NOMO-1 treated with DMSO at 0.1 percent for 48 hours (cell line): ENCODE measurements around the gene ATXN1.
A peak's percentile ranks its signal among the peaks of the same experiment; 100 is the strongest.

Source experiments
- DNase-seq: peaks from one replicate; lab custom pipeline; 2025; ENCODE audit not compliant: unreplicated experiment; lab: John Stamatoyannopoulos, UW

The ATXN1 gene

DNA sequence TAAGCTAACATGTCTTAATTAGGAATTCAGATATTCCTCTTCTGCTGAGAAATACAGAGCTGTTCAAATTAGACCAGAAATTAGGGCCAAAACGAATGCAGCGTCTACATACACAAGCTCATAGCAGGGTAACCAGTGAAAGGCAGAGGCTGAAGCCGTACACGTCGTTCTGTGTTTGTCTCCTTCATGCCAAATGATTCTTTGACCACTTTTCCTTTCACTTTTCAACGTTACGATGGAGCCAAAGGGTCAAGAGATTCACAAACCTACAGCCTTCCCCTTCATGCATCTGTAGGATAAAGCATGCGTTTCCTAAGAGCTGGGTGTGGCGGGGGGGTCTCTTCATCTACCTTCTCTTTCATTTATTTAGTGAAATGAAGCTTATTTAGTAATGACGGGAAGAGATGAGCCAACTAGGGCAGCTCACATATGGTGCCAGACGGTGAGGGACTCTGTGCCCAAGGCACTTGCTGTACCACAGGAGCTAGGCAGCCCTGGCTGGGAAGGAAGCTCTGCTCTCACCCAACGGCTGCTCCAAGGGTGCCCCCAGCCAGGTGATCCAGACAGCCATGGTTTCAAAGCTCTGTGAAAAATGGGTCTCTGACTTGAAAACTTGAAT, 178.0 kb downstream of the ATXN1 start:
- no peak for DNase-seq

DNA sequence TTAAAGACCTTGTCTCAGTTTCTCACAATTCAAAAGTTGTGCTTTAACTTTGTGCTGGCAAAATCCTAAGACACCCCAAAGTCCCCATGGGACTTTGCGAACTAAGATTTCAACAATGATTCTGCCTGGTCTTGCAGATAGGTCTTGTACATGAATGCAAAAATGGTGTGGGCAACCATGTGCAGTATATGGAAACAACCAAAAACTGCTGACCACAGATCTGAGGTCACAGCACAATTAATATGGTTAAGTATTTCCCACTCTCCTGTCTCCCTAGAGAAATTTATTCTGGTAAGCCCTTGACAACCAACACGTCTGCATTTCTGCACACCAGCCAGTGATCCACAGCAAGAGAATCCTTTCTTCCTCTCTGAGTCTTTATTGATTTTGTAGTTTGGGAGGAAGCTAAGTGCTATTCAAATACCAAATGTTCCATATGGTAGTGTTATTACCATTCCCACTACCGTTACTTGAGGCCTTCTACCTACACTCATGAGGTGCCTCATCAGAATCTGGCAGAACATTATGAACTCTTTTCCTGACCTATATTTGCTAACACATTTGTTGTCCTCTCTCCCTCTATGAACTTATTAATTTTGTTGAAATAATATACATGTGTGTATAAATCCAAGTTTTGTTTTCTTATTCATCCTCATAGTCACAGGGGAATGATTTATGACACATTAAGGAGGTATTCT, 178.7 kb downstream of the ATXN1 start:
- no peak for DNase-seq

DNA sequence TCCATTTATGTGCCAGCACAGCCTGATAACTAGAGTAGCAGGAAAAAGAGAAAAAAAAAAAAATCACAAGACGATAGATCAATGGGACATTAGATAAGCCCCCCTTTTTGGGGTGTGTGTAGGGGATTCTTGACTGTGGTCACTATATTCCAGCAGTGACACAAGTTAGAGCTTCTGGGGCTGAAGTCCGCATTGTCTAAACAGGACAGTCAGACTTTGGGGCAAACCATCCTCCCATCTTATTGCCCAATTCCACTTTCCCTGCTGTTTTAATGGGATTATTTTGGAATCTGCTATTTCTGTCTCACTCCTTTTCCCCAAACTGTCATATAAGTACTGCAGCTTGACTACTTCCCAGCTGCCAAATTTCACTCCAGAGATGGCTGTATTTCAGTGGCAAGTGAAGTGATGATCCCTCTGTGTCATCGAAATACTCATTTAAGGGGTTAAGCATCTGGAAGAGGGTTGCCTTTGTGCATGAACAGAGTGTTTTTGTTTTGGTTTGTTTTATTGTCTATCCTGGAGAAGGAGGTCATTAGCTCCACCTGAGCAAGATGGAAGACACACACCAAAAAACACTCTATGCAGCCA, 182.5 kb downstream of the ATXN1 start:
- DNase-seq, result no peak

DNA sequence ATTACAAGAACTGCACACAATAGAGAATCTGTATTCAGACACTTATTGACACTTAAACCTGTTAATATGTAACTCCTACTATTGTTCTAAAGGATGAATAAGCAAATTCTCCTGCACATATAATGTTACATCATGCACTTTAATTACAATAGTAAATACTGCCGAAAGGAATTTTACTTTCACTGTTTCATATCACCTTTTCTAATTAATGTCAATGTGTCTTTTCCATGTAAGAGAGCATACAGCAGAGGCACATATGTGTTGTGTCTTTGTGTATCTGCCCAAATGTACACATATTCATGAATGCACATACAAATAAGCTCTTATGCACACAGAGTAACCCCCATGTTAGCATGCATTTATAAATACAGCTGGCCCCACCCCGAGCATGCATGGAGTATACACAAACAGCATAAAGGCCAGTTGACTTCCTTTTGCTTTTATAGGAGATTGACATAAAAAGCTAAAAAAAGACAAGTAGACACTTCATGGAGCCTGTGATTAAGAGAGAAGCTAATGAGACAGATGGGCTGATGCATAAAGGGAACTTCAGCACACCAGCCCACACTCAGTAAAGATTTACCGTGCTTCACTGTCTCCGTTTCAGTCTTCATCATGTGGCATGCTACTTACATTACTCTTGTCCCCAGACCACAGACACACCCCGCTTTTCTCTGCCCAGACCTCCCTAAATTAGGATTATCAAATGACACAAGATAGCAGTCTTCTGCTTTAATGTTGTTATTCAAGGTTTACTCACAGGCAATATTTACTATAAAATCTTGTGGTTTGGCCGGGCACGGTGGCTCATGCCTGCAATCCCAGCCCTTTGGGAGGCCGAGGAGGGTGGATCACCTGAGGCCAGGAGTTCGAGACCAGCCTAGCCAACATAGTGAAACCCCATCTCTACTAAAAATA, 184.6 kb downstream of the ATXN1 start:
- peak; percentile 59 for DNase-seq

DNA sequence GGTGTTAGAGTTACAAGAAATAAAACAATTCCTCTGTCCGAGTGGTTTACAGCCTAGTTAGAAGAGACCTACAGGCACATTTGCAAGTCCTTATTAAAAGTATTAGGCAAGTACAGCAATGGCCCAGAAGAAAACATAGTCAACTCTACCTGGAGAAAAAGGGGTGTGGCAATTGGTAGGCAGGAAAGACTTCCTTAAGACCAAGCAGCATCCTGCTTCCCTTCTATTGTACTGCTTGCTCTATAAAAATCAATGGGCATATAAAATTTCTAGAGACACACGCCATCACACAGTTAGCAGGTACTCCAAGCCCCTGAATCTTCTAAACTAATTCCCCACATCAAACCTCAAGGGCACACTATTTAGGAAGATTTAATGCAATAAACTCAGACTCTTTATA, 185.6 kb downstream of the ATXN1 start:
- no peak for DNase-seq

DNA sequence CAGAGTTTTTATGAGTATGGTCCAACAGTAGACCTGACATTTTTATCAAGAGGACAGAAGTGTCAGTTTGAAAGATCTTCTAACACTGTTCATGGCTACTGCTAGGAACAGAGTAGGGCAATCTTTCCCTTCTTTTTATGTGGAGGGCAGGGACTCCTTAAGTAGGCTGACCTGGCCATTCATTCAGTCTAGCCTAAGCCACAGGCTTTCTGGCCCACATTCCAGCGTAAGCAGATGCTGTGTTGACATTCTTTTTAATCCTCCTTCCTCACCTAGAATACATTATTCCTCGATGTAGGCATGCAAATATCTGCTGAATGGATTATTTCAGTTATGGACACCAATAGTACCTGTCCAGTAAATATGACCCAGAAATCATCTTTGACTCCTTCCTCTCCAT, 188.3 kb downstream of the ATXN1 start:
- no peak for DNase-seq

DNA sequence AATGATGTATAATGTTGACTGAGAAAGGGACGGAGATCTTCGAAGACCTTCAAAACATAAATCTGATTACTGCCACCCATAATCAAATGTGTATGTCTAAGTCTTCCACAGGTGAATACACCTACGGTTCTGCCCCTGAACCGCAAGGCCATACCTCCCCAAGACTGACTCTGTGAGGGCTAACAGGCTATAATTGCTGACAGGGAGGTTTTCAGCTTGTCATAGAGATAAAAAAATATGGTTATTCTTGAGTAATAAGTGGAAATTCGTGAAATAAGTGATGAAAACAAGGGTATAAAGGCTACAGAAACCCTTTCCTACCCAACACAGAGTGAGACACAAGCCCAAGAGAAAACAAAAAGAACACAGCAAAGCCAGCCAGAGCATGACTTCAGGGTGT, 188.9 kb downstream of the ATXN1 start:
- DNase-seq, result no peak

DNA sequence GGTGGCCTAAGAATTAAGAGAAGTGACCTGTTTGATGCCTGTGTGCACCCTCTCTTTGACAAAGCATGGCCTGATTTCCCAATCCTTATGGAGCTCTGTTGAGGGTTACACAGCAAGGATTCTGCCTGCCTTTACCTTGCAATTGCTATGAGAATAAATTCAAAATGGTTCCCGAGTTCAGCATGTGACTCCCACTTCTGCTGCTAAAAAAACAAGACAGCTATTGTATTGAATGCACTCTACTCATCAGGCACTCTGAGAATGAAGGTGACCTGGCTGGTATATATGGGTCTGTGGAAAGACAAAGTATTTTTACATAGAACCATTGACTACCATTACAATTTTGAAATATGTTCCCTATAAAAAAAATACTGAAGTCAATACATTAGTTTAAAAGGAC, 190.3 kb downstream of the ATXN1 start:
- no peak for DNase-seq

DNA sequence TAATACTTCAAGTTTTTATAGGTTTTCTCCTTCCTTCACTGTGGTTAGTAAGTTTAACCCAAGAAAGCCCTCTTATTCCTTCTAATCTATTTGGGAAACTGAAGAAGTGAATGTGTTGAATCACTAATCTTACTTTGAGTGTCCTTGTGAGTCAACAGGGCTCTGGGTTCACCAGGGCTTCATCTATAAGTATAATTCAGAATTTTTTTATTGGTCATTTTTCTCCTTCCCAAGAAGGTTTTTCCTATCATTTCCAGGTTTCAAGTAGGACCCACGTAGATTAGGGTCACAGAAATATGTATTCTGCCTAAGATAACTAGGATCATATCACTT, 191.1 kb downstream of the ATXN1 start:
- no peak for DNase-seq

DNA sequence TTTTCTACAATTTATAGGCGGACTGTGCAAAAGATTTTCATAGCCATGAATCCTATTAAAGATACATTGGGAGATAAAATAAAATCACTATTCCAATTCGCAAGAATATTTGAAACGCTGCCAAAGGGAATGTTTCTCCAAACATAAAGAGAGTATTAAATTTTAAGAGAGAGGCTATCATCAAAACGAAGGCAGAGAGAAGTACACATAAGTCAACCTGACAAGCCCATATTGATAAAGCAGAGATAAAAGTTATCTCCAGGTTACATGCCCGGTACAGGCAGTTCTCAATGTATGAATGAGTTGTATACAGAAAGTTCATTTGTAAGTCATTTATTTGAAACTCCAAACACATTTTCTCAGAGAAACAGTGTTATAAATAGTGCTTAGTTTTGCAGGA, 193.1 kb downstream of the ATXN1 start:
- DNase-seq, result no peak

DNA sequence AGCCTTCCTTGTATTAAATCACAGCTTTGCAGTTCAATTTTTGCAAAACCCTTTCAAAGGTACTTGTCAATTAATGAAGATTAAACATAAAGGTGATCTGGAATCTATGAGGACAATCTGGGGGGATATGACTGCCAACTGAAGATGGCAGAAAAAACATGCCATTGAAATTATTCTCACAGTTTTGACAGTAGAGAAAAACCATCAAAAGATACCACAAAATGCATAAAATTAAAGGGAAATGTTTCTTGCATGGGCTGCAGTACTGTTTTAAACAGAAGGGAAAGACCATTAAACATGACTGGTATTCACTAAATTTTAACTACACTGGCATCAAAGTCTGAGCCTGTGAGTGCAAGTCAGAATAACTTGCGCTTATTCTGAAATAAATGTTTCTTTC, 194.2 kb downstream of the ATXN1 start:
- DNase-seq, result no peak

DNA sequence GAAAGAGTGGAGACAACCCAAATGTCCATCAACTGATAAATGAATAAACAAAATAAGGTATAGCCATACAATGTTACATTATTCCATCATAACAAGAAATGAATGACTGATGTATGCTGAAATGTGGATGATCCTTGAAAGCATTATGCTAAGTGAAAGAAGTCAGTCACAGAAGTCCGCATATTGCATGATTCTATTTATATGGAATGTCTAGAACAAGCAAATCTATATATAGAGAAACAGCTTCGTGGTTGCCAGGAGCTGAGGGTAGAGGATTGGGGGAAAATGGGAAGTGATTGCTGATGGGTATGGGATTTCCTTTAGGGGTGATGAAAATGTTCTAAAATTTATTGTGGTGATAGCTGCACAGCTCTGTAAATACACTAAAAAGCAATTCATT, 196.8 kb downstream of the ATXN1 start:
- DNase-seq, result no peak

DNA sequence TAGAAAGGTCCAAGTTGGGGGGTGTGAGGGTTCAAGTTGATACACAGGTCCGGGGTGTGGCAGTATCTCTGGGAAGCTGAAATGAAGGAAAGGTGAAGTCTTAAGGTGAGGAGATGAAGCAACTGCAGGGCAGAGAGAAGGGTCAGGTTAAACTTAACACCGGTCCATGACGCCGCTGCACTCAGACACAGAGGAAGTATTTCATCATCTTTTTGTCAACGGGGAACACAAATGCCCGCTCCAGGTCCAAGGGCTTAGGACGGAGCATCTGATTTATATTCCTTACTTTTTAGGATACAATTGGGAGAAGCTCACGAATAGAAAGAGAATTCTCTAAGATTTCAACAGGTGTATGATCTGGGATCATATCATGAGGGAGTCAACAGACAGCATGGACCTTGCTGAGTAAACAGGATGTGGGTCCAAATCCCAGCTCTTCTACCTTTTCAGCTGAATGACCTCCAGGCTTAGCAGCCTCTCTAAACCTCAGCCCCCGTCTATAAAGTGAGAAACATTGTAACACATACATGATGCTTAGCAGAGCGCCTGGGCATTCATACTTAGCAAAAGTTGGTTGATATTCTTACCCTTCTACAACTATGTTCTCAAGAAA, 197.5 kb downstream of the ATXN1 start:
- no peak for DNase-seq

DNA sequence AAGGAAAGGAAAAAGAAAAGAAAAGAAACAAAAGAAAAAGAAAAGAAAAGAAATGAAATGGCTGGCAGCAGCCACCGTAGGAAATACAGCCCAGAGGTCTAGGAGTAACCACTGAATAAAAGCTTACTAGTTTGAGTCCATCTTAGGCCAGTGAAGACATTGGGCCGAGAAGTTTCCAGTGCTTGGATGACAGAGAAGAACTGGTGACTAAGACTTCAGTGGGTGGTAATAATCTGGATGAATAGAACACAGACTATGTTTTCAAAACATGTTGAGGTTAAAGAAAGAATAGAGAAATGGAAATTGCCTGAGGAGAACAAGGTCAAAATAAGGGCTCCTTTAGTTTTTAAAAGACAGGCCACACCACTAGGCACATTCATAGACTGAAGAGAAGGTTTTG, 198.8 kb downstream of the ATXN1 start:
- DNase-seq, result no peak

DNA sequence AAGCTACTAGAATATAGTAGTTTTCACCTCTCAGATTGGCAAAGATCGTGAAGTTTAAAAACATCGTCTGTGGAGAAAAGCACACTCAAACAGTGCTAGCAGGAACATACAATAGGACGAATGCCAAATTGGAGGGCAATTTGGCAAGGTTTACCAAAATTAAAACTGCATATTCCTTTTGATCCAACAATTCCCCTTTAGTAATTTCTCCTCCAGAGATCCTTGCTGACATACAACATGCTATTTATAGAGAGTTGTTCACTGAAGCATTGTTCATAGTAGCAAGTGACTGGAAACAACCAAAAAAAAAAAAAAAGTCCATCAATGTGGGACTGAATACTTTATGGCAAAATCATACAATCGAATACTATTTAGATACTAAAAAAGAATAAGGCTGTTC, 202.2 kb downstream of the ATXN1 start:
- no peak for DNase-seq

DNA sequence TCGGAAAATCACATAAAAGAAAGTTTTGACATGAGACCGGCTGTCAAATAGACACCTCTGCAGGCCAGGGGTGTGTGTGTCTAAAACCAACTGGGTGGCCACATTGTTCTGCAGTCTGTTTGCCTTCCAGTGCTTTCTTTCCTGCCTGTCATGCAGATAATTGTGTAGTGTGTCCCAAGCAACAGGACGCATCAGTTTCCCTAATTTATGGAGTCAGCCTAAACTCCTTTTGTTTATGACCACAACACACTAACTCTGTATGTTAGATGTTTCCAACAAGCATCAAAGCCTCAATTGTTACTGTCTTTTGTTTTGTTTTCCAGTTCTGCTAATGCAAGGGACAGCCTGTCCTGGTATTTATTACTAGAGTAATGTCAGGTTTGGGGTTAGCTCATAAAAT, 205.7 kb downstream of the ATXN1 start:
- no peak for DNase-seq

DNA sequence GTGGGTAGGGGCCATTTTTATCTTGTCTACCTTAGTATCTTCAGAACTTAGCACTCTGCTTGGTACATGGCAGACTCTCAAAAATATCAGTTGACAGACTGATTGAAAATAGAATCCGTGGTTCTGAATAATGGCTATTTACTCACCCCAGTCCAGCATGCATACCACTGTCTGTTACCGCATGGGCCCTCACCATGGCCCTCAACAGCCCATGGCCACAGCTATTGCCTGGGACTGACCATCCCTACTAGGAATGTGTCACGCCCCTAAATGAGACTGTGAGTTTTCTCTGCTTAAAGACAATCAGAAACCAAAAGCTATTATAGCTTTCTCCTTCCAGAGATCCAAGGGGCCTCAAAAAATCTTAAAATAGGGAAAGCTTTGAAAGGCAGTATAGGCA, 207.7 kb downstream of the ATXN1 start:
- no peak for DNase-seq

DNA sequence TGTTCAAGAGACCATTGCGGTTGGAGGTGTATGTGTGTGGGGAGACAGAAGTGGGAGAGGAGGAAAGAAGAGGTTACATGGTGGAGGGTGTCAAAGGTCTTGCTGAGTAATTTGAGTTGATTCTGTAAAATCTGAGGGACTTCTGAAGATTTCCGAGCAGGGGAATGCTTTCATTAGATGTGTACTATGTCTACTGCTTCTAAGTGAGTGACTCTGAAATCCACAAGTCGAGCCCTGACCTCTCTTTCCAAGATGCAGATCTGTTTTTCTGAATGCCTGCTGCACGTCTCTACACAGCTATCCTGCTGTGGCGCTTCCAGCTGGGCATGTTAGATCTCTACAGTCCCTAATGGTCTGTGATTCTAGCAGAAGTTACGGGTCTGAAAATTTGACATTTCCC, 209.8 kb downstream of the ATXN1 start:
- no peak for DNase-seq

DNA sequence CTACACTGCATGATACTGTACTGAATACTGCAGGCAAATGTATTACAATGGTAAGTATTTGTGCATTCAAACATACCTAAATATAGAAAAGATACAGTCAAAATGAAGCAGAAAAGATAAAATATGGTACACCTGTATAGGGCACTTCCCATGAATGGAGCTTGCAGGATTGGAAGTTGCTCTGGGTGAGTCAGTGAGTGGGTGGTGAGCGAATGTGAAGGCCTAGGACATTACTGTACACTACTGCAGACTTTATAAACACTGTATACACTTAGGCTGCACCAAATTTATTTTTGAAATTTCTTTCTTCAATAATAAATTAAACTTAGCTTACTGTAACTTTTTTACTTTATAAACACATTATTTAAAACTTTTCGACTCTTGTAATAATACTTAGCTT, 213.1 kb downstream of the ATXN1 start:
- DNase-seq, result no peak

DNA sequence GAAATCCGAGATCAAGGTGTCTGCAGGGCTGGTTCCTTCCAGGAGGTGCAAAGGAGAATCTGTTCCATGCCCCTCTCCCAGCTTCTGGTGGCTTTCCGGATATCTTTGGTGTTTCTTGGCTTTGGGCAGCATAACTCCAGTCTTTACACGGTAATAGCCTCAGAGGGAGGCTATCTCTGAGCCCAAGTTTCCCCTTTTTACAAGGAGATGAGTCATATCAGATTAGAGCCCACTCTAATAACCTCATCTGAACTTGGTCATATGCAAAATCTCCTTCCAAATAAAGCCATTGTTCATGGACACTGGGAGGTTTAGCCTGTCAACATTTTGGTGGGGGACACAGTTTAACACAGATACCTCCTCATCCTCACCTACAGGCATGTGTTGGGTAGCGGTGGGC, 213.7 kb downstream of the ATXN1 start:
- DNase-seq, result no peak

DNA sequence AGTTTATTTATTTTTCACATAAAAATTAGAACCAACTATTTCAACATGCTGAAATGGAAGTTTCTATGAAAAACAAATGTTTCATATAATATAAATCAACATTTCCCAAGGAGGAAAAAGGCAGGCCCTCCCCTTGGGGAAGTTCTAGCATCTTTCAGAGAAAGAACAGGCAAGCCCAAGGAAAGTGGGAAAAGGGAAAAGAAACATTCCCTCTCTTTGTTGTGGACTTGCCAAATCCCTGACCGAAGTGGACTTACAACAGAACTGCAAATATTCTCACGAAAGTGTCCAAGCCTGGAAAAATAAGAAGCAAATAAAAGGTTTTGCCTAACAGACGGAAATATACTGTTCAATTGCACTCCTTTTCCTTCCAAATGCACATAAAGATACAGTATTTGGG, 214.4 kb downstream of the ATXN1 start:
- no peak for DNase-seq
